ENCODE measurements around the gene PARP16. TPM values are rescaled to one million over a fixed set of nuclear protein-coding genes. Genes with fewer than 3 reads are reported as not detected.

PARP16 gene
- total and polyA plus RNA-seq, 9 of the 15 experiments (the other 6 are each of a cell fraction or from before 2014, with no cell fraction given): 3.0 to 9.9 (median 5.8) TPM

DNA sequence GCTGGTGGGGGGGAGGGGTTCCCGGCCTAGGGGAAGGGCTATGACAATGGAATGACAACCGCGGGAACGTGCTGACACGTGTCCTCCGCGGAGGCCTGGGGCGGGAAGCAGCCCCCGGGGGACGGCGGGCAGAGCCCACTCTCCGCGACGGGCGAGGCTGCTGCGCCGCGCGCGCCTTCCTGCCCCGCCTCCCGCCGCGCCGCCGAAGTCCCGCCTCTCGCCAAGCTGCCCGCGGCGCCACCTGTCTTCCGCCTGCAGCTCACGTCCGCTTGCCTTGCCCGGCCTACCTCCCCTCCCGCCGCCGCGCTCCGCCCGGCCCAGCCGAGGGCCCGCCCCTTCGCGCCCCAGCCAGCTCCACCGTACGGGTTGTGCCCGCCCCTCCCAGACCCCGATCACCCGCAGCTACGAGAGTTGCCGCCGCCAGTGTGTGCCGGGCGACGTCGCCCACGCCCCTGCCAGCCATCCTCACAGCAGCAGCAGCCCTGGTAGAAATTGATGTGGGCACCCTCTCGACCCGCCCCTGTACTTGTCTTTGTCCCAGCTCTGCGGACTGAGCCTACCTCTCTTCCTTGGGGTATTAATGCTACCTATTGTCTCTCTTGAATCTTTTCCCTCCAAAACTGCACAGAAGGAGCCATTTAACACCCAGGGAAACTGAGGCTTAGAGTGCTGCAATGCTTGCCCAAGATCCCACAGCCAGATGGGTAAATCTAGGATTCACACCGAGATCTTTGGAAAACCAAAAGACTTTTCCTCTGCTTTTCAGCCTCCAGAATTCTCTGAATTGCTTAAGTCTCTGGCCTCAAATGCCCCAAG, at the start of gene PARP16 (continued):
- TF ChIP-seq, protein P1, sequence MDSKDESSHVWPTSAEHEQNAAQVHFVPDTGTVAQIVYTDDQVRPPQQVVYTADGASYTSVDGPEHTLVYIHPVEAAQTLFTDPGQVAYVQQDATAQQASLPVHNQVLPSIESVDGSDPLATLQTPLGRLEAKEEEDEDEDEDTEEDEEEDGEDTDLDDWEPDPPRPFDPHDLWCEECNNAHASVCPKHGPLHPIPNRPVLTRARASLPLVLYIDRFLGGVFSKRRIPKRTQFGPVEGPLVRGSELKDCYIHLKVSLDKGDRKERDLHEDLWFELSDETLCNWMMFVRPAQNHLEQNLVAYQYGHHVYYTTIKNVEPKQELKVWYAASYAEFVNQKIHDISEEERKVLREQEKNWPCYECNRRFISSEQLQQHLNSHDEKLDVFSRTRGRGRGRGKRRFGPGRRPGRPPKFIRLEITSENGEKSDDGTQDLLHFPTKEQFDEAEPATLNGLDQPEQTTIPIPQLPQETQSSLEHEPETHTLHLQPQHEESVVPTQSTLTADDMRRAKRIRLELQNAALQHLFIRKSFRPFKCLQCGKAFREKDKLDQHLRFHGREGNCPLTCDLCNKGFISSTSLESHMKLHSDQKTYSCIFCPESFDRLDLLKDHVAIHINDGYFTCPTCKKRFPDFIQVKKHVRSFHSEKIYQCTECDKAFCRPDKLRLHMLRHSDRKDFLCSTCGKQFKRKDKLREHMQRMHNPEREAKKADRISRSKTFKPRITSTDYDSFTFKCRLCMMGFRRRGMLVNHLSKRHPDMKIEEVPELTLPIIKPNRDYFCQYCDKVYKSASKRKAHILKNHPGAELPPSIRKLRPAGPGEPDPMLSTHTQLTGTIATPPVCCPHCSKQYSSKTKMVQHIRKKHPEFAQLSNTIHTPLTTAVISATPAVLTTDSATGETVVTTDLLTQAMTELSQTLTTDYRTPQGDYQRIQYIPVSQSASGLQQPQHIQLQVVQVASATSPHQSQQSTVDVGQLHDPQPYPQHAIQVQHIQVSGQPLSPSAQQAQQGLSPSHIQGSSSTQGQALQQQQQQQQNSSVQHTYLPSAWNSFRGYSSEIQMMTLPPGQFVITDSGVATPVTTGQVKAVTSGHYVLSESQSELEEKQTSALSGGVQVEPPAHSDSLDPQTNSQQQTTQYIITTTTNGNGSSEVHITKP (IDR thresholded peaks at IDR 0.05; ENCODE audit: partially characterized antibody): peak; percentile 6
- TF ChIP-seq, protein P2, sequence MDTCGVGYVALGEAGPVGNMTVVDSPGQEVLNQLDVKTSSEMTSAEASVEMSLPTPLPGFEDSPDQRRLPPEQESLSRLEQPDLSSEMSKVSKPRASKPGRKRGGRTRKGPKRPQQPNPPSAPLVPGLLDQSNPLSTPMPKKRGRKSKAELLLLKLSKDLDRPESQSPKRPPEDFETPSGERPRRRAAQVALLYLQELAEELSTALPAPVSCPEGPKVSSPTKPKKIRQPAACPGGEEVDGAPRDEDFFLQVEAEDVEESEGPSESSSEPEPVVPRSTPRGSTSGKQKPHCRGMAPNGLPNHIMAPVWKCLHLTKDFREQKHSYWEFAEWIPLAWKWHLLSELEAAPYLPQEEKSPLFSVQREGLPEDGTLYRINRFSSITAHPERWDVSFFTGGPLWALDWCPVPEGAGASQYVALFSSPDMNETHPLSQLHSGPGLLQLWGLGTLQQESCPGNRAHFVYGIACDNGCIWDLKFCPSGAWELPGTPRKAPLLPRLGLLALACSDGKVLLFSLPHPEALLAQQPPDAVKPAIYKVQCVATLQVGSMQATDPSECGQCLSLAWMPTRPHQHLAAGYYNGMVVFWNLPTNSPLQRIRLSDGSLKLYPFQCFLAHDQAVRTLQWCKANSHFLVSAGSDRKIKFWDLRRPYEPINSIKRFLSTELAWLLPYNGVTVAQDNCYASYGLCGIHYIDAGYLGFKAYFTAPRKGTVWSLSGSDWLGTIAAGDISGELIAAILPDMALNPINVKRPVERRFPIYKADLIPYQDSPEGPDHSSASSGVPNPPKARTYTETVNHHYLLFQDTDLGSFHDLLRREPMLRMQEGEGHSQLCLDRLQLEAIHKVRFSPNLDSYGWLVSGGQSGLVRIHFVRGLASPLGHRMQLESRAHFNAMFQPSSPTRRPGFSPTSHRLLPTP (IDR thresholded peaks at IDR 0.05; ENCODE audit: borderline replicate concordance, extremely low read depth, insufficient read length): no peak
- peak; percentile 81 for TF ChIP-seq POLR2G (IDR thresholded peaks at IDR 0.05; ENCODE audit: low read depth, low read length)
- TF ChIP-seq, protein P3, sequence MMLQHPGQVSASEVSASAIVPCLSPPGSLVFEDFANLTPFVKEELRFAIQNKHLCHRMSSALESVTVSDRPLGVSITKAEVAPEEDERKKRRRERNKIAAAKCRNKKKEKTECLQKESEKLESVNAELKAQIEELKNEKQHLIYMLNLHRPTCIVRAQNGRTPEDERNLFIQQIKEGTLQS (IDR thresholded peaks at IDR 0.05): no peak
- TF ChIP-seq, protein P3 (CRISPR knock-in tag; conservative IDR thresholded peaks at IDR 0.05): 0 out of 2 replicates have a peak, but pooled peaks have one; percentile 21
- TF ChIP-seq, protein P4, sequence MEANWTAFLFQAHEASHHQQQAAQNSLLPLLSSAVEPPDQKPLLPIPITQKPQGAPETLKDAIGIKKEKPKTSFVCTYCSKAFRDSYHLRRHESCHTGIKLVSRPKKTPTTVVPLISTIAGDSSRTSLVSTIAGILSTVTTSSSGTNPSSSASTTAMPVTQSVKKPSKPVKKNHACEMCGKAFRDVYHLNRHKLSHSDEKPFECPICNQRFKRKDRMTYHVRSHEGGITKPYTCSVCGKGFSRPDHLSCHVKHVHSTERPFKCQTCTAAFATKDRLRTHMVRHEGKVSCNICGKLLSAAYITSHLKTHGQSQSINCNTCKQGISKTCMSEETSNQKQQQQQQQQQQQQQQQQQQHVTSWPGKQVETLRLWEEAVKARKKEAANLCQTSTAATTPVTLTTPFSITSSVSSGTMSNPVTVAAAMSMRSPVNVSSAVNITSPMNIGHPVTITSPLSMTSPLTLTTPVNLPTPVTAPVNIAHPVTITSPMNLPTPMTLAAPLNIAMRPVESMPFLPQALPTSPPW (CRISPR knock-in tag; IDR thresholded peaks at IDR 0.05): peak; percentile 82
- 0 out of 2 replicates have a peak, but pooled peaks have one; percentile 65 for TF ChIP-seq ZBTB7A (IDR thresholded peaks at IDR 0.05; ENCODE audit: borderline replicate concordance, control insufficient read depth, low read depth, low read length)
- no peak for TF ChIP-seq ZNF253 (CRISPR knock-in tag; conservative IDR thresholded peaks at IDR 0.05)
- TF ChIP-seq POU5F1 (IDR thresholded peaks at IDR 0.05; ENCODE audit: borderline replicate concordance, low read depth, low read length, partially characterized antibody): no peak
- no peak for TF ChIP-seq BRCA1 (IDR thresholded peaks at IDR 0.05)
- TF ChIP-seq BRCA1 (CRISPR knock-in tag; IDR thresholded peaks at IDR 0.05): no peak
- TF ChIP-seq RFX7 (CRISPR knock-in tag; IDR thresholded peaks at IDR 0.05): no peak
- TF ChIP-seq, protein P5, sequence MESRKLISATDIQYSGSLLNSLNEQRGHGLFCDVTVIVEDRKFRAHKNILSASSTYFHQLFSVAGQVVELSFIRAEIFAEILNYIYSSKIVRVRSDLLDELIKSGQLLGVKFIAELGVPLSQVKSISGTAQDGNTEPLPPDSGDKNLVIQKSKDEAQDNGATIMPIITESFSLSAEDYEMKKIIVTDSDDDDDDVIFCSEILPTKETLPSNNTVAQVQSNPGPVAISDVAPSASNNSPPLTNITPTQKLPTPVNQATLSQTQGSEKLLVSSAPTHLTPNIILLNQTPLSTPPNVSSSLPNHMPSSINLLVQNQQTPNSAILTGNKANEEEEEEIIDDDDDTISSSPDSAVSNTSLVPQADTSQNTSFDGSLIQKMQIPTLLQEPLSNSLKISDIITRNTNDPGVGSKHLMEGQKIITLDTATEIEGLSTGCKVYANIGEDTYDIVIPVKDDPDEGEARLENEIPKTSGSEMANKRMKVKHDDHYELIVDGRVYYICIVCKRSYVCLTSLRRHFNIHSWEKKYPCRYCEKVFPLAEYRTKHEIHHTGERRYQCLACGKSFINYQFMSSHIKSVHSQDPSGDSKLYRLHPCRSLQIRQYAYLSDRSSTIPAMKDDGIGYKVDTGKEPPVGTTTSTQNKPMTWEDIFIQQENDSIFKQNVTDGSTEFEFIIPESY (CRISPR knock-in tag; IDR thresholded peaks at IDR 0.05): peak; percentile 37; the same call in 1 of the 2 replicates

Data from K562 (cell line).